NCI-H748 treated with DMSO at 0.1 percent for 48 hours (cell line): ENCODE measurements around the gene CERT1.

Experiments
- DNase-seq: peaks from one replicate; lab custom pipeline; 2025; lab: John Stamatoyannopoulos, UW

CERT1 gene

GRCh38 chr5:75395277-75395676 is 116.2 kb downstream of the CERT1 start:
- no peak for DNase-seq

DNA sequence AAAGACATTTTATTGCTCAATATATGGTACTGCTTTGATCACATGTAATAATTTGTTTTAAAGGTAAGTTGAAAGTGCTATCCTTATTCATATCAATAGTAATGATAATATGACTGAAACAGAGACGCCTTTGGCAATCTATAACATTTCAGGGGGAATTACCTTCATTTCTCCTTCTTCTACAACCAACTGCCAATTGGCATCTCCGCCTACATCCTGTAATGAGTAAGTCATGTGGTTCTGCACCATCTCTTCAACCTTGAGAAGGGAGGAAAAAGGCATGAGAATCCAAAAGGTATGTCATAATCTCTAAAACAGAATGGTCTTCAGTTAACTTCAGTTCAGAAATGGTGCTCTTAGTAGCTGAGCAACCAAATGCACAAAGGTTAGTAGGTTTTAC is 122.0 kb downstream of the CERT1 start:
- no peak for DNase-seq

DNA sequence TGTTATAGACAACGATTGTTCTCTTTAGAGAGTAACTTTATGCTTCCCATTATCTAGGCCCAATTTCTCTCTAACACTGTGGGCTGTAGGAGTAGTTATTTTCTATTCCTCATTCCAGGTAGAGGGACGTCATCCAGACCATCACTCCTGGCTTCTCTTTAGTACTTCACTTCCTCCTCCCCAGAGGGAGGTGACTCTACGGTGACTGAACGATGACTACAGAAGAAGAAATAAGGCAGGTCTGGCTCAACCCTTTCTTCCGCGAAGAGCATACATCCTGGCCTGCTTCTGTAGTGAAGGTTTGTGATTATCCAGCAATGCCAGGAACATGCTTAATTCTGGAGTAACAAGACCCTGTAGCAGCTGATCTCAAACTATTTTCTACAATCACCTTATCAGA is 123.6 kb downstream of the CERT1 start:
- no peak for DNase-seq

DNA sequence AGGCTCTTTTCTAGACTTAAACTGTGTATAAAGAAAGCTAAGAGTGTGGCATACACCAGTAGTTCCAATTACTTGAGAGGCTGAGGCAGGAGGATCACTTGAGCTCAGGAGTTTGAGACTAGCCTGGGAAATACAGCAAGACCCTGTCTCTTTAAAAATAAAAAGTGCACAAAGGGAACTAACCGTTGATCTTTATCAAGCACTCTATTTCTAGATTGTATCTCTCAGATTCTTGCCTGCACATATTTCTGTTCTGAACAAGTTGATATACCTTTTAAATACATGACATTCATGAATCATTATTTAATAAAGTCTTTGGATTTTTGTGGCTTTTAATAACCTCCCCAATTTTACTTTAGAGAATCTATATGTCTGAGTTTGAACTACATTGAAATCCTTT is 127.2 kb downstream of the CERT1 start:
- no peak for DNase-seq

GRCh38 chr5:75381456-75381855 is 130.0 kb downstream of the CERT1 start:
- DNase-seq = no peak

DNA sequence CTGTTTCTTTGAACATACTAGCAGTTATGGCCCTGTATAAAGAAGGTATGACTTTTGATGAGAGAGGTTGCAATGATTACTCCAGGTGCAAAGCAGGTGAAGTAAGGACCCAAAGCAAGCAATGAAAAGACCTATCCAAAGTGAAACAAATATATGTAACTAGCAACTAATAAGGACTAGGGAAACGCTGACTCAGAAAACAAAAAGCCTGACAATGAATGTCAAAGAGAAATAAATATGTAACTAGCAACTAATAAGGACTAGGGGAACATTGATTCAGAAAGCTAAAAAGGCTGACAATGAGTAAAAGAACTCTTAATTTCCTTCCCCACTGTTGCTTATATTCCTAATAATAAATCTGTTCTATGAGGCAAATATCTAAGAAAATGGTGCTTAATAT is 131.3 kb downstream of the CERT1 start:
- no peak for DNase-seq

DNA sequence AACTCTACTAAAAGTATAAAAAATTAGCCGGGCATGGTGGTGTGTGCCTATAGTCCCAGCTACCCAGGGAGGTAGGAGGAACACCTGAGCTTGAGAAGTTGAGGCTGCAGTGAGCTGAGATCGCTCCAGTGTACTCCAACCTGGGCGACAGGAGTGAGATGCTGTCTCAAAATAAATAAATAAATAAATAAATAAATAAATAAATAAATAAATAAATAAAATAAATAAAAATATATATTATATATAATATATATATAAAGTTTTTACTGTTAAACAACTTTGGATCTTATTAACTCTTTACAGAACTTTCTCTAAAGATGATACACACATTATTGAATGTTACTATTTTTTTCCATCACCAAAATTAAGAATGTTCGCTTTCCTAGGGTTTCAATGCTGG is 136.0 kb downstream of the CERT1 start:
- no peak for DNase-seq

DNA sequence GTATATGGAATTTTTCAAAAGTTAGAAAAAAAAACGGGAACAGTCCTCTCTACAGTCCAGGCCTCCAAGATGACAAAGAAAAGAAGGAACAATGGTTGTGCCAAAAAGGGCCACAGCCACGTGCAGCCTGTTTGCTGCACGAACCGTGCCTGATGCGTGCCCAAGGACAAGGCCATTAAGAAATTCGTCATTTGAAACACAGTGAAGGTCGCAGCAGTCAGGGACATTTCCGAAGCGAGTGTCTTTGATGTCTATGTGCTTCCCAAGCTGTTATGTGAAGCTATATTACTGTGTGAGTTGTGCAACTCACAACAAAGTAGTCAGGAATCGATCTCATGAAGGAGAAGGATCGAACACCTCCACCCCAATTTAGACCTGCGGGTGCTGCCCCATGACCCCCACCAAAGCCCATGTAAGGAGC is 137.0 kb downstream of the CERT1 start:
- no peak for DNase-seq

DNA sequence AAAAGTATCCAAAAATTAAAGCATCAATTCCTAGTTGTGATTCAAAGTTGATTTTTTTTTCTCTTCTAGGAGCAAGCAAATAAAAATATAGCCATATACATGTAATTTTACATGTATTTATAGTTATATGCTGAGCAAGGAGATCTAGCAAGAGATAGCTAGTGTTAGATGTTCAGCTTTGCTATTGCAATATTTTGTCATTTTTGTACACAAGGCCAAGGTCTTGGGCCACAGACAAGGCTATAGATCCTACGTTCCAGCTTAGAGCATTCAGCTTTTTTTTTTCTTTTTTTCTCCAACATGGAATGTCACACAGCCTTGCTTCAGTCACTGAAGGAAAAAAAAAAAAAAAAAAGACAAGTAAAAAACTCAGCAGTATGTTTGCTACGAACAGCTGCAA is 137.6 kb downstream of the CERT1 start:
- no peak for DNase-seq

- DNase-seq = no peak
Measured at GRCh38 chr5:75368391-75368790, 143.0 kb downstream of the CERT1 start.

DNA sequence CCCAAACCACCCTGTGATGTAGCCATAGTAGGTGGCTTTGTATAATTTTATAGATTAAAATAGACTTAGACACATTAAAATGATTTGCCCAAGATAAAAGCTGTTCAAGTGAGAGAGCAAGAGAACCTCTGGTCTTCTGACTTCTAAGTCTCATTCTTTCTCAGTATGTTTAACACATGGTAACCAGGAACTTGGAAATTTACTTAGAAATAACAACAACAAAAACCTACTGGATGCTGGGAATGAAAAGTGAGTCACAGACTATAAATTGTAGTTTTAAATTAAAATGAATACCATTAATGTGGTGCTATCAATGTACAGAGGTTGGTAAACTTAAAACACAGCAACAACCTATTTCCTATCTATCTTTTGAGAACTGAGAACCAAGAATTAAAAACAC is 144.0 kb downstream of the CERT1 start:
- DNase-seq = no peak

GRCh38 chr5:75366787-75367186 is 144.6 kb downstream of the CERT1 start:
- no peak for DNase-seq

- no peak for DNase-seq
Measured at GRCh38 chr5:75365740-75366139, 145.7 kb downstream of the CERT1 start.

GRCh38 chr5:75364571-75365280 is 146.7 kb downstream of the CERT1 start:
- no peak for DNase-seq

DNA sequence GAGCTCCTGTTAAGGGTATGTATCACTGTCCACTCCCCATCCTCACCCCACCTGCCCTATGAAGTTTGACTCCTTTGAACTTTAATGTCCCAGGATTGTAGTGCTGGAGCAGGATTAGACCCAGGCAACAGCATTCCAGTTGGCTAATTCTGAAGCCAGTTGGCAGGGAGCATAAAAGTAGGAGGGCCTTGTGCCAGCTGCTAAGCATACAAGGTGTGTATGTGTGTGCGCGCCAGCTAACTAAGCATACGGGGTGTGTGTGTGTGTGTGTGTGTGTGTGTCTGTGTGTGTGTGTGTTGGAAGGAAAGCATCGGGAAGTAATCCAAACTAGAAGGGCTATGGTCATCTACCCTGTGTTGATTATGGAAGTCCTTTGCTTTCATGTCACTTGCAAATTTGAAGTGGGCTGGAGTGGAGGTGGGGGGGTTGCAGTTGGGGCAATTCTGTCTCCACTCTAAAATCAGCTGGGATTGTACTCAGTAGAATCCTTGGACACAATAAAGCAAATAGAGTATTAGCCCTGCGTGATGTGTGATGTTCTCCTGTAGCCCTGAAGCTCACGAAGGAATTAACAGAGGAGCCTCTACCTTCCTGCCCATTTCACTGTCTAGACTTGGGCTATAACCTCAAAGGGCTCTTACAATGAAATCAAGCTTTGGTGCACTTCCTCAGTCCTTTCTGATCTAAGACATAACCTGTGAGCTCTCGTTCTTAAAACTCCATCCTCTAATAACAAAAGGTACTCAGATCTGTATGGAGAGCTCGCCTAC is 147.5 kb downstream of the CERT1 start:
- DNase-seq = no peak

GRCh38 chr5:75363111-75363510 is 148.3 kb downstream of the CERT1 start:
- no peak for DNase-seq

- DNase-seq = no peak
Measured at GRCh38 chr5:75362474-75362975, 148.9 kb downstream of the CERT1 start.

DNA sequence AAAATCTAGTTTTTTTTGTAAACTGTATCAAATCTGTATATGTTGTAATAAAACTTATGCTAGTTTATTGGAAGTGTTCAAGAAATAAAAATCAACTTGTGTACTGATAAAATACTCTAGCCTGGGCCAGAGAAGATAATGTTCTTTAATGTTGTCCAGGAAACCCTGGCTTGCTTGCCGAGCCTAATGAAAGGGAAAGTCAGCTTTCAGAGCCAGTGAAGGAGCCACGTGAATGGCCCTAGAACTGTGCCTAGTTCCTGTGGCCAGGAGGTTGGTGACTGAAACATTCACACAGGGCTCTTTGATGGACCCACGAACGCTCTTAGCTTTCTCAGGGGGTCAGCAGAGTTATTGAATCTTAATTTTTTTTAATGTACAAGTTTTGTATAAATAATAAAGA is 150.1 kb downstream of the CERT1 start:
- no peak for DNase-seq

- DNase-seq = no peak
Measured at GRCh38 chr5:75358117-75358516, 153.3 kb downstream of the CERT1 start.

DNA sequence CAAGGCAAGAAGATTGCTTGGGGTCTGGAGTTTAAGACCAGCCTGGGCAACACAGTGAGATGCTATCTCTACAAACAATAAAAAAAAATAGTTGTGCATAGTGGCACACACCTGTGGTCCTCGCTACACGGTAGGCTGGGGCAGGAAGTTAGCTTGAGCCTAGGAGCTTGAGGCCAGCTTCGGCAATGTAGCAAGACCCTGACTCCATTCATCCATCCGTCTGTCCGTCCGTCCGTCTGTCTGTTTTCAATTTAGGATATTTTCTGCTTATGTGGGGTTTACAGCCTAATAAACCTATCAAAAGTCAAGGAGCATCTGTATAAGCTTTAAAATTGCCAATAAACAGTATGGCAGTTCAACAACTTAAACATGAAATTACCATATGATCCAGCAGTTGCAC is 154.7 kb downstream of the CERT1 start:
- no peak for DNase-seq

DNA sequence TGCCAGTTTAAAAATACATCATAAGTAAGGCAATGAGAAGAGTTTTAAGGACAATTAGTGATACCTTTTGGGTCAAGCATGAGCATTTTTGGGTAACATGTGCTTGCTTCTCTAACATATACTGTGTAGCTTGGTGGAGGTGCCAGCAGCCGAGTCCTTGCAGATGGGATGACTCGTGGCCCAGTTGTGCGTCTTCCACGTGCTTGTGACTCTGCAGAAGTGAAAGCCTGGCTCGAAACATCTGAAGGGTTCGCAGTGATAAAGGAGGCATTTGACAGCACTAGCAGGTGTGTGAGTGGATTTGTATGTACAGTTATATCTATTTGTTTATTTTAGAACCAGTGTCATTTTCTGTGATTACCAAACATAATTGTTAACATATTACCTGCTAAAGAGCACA is 156.2 kb downstream of the CERT1 start:
- no peak for DNase-seq

- no peak for DNase-seq
Measured at GRCh38 chr5:75351139-75351926, 160.1 kb downstream of the CERT1 start.

GRCh38 chr5:75349663-75350062 is 161.8 kb downstream of the CERT1 start:
- no peak for DNase-seq
